GM12878 (cell line): ENCODE data around the gene ENDOD1. TPM values are rescaled to one million over a fixed set of nuclear protein-coding genes. Genes with fewer than 3 reads are reported as not detected.

Source experiments
- CBFB ChIP-seq: IDR thresholded peaks from 2 replicates; pipeline ENCODE4 v1.6.1; 2016; ENCODE audit warnings: antibody characterized with exemption, low read depth
- CHD2 ChIP-seq: IDR thresholded peaks from 2 replicates; pipeline ENCODE4 v1.6.1; 2011; ENCODE audit warnings: low read depth, low read length, improper control_type of control experiment, borderline replicate concordance
- EED ChIP-seq: sonication (generic); IDR thresholded peaks from 2 replicates; pipeline ENCODE4 v1.6.1; 2016; ENCODE audit warnings: antibody characterized with exemption, low read depth
- GATAD2B ChIP-seq: fragments of 450-650 bp; conservative IDR thresholded peaks from 2 replicates; pipeline ENCODE4 v1.6.1; 2017; ENCODE audit warnings: low read depth, mild to moderate bottlenecking, moderate library complexity
- NFXL1 ChIP-seq: fragments of 450-650 bp; IDR thresholded peaks from 2 replicates; pipeline ENCODE4 v1.6.1; 2017; ENCODE audit warnings: antibody characterized with exemption, mild to moderate bottlenecking, borderline replicate concordance
- NRF1 ChIP-seq: conservative IDR thresholded peaks from 2 replicates; pipeline ENCODE4 v1.6.1; 2011; ENCODE audit warnings: mild to moderate bottlenecking, low read depth, low read length, improper control_type of control experiment
- polyA plus RNA-seq, 11 experiments: library from polyadenylated mRNA; depleted of rRNA in 4 of 11; unstranded in 6 of 11; stranded (reverse) in 5 of 11; fragments of >200 nt; fragmentation: Nextera tagmentation in 4 of 11; fragmentation: Illumina TruSeq in 1 of 11; extraction: Ambion mirVana in 4 of 11; extraction: Trizol in 1 of 11; gene quantifications; 1 replicate in 1 of 11; 2 replicates in 10 of 11; pipeline versions ENCODE4 v1.2.1 to v1.2.3, GENCODE V29; 2011 to 2016; ENCODE audit warnings: inconsistent platforms in 2 of 11, missing spikeins in 2 of 11, low read depth in 1 of 11
- total RNA-seq, 4 experiments: library from RNA; depleted of rRNA in 3 of 4; stranded (reverse); fragments of >200 nt in 3 of 4; fragmentation: Illumina TruSeq in 1 of 4; extraction: Trizol in 1 of 4; gene quantifications; 2 replicates each; pipeline versions ENCODE4 v1.2.1 to v1.2.3, GENCODE V29; 2013 to 2021
- TF ChIP-seq, protein P1 (sequence below): fragments of 450-650 bp; IDR thresholded peaks from 2 replicates; pipeline ENCODE4 v1.6.1; 2018; ENCODE audit warnings: mild to moderate bottlenecking, low read depth, moderate library complexity; ENCODE audit not compliant: partially characterized antibody
- TF ChIP-seq, protein P2 (sequence below): IDR thresholded peaks from 2 replicates; pipeline ENCODE4 v1.6.1; 2012; ENCODE audit warnings: low read depth, low read length, improper control_type of control experiment

The ENDOD1 gene
- total and polyA plus RNA-seq, 10 of the 15 experiments (the other 5 are each of a cell fraction or from before 2014, with no cell fraction given): 6.0 to 30.0 (median 12.1) TPM

DNA sequence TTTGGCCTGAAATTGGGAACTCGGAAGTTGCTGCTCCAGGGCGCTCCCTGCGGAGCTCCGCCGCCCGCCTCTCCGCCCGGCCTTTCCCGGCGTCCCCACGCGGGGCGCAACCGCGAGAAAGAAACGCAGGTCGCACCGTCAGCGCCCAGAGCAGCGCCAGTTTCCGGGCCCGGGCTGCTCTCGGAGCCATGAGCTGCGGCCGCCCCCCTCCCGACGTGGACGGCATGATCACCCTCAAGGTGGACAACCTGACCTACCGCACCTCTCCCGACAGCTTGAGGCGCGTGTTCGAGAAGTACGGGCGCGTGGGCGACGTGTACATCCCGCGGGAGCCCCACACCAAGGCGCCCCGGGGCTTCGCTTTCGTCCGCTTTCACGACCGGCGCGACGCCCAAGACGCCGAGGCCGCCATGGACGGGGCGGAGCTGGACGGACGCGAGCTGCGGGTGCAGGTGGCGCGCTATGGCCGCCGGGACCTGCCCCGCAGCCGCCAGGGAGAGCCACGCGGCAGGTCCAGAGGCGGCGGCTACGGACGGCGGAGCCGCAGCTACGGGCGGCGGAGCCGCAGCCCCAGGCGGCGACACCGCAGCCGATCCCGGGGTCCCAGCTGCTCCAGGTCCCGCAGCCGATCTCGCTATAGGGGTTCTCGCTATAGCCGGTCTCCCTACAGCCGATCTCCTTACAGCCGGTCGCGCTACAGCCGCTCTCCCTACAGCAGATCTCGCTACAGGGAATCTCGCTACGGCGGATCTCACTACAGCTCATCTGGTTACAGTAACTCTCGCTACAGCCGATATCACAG, 22.4 kb upstream of the ENDOD1 start (continued):
- TF ChIP-seq, protein P1, sequence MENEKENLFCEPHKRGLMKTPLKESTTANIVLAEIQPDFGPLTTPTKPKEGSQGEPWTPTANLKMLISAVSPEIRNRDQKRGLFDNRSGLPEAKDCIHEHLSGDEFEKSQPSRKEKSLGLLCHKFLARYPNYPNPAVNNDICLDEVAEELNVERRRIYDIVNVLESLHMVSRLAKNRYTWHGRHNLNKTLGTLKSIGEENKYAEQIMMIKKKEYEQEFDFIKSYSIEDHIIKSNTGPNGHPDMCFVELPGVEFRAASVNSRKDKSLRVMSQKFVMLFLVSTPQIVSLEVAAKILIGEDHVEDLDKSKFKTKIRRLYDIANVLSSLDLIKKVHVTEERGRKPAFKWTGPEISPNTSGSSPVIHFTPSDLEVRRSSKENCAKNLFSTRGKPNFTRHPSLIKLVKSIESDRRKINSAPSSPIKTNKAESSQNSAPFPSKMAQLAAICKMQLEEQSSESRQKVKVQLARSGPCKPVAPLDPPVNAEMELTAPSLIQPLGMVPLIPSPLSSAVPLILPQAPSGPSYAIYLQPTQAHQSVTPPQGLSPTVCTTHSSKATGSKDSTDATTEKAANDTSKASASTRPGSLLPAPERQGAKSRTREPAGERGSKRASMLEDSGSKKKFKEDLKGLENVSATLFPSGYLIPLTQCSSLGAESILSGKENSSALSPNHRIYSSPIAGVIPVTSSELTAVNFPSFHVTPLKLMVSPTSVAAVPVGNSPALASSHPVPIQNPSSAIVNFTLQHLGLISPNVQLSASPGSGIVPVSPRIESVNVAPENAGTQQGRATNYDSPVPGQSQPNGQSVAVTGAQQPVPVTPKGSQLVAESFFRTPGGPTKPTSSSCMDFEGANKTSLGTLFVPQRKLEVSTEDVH: no peak
- TF ChIP-seq NRF1: 0 out of 2 replicates have a peak, but pooled peaks have one; percentile 5
- peak; percentile 57; the same call in 1 of the 2 replicates for TF ChIP-seq CBFB
- no peak for TF ChIP-seq CHD2
- TF ChIP-seq GATAD2B: peak; percentile 84
- TF ChIP-seq, protein P2, sequence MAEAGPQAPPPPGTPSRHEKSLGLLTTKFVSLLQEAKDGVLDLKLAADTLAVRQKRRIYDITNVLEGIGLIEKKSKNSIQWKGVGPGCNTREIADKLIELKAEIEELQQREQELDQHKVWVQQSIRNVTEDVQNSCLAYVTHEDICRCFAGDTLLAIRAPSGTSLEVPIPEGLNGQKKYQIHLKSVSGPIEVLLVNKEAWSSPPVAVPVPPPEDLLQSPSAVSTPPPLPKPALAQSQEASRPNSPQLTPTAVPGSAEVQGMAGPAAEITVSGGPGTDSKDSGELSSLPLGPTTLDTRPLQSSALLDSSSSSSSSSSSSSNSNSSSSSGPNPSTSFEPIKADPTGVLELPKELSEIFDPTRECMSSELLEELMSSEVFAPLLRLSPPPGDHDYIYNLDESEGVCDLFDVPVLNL: no peak
- TF ChIP-seq EED: peak; percentile 69
- TF ChIP-seq NFXL1: no peak
